WI38 (cell line): ENCODE results near the gene LNPK.
"Not testable (repeated sequence)": the region's sequence is repeated elsewhere in the genome, so short reads cannot be mapped to it uniquely, and the experiment has no call there.

Source experiments
- H3K4me3 ChIP-seq: 2 replicates; pipeline ENCODE4 v1.5.1; 2011; ENCODE audit warnings: low read depth, mild to moderate bottlenecking, control low read depth, low read length
- CTCF ChIP-seq: IDR thresholded peaks from 2 replicates; pipeline ENCODE4 v1.5.1; 2012; ENCODE audit warnings: low read depth, mild to moderate bottlenecking, control low read depth, low read length

Gene LNPK

GRCh38 chr2:175973373-175973772 lies 28.7 kb downstream of the LNPK start:
- no peak for TF ChIP-seq CTCF
- H3K4me3 ChIP-seq = no peak overlapping the region

GRCh38 chr2:175966839-175967238 lies 35.2 kb downstream of the LNPK start:
- no peak for TF ChIP-seq CTCF
- no peak overlapping the region for H3K4me3 ChIP-seq

- H3K4me3 ChIP-seq = no peak overlapping the region
- no peak for TF ChIP-seq CTCF
Measured at GRCh38 chr2:175965773-175966172, 36.3 kb downstream of the LNPK start.

GRCh38 chr2:175964195-175964594 lies 37.9 kb downstream of the LNPK start:
- no peak for TF ChIP-seq CTCF
- H3K4me3 ChIP-seq = no peak overlapping the region

GRCh38 chr2:175963171-175963570 lies 38.9 kb downstream of the LNPK start:
- not testable (repeated sequence) for H3K4me3 ChIP-seq

GRCh38 chr2:175957845-175958244 lies 44.2 kb downstream of the LNPK start:
- H3K4me3 ChIP-seq = no peak overlapping the region
- TF ChIP-seq CTCF = no peak

GRCh38 chr2:175955136-175955535 lies 46.9 kb downstream of the LNPK start:
- no peak for TF ChIP-seq CTCF
- no peak overlapping the region for H3K4me3 ChIP-seq

- TF ChIP-seq CTCF = no peak
Measured at GRCh38 chr2:175950512-175950911, 51.6 kb downstream of the LNPK start.

More at GRCh38 chr2:175950512-175950911, 51.6 kb downstream of the LNPK start:
- no peak overlapping the region for H3K4me3 ChIP-seq
